Tibial artery (tissue), 4 donors: ENCODE measurements around the gene NLRP6.
"Not testable (repeated sequence)": the region's sequence is repeated elsewhere in the genome, so short reads cannot be mapped to it uniquely, and the experiment has no call there.

ENCODE experiments used
- DNase-seq, 2 donors: peaks; one replicate each; pipeline ENCODE4 v3.0.0-alpha.2; 2019
- H3K27ac ChIP-seq, 2 donors: fragments of 200-600 bp; sonication (generic) in 1 of 2; 1 replicate in 1 of 2; 2 replicates in 1 of 2; pipeline ENCODE4 v1.5.1; 2018 to 2019; ENCODE audit warnings: mild to moderate bottlenecking in 1 of 2
- H3K27me3 ChIP-seq, 2 donors: fragments of 200-600 bp; sonication (generic) in 1 of 2; one replicate each; pipeline versions ENCODE4 v1.5.1 to v1.6.0; 2016 to 2019
- H3K36me3 ChIP-seq, 3 donors: fragments of 200-600 bp; sonication (generic) in 2 of 3; one replicate each; pipeline ENCODE4 v1.5.1; 2016 to 2019; ENCODE audit warnings: mild to moderate bottlenecking in 2 of 3
- H3K4me1 ChIP-seq, 4 donors: fragments of 200-600 bp; sonication (generic) in 2 of 4; 1 replicate in 3 of 4; 2 replicates in 1 of 4; pipeline ENCODE4 v1.5.1; 2016 to 2019
- H3K4me3 ChIP-seq, 2 donors: fragments of 200-600 bp; sonication (generic) in 1 of 2; 1 replicate in 1 of 2; 2 replicates in 1 of 2; pipeline ENCODE4 v1.5.1; 2018 to 2019; ENCODE audit warnings: mild to moderate bottlenecking in 2 of 2
- H3K9me3 ChIP-seq, 3 donors: fragments of 200-600 bp; sonication (generic) in 1 of 3; one replicate each; pipeline ENCODE4 v1.5.1; 2016 to 2019
- CTCF ChIP-seq, 2 experiments: fragments of 200-600 bp in 1 of 2; fragments of 450-650 bp in 1 of 2; IDR thresholded peaks; one replicate each; pipeline ENCODE4 v1.5.1; 2017 to 2019; ENCODE audit warnings: antibody characterized with exemption in 2 of 2, mild to moderate bottlenecking in 1 of 2, moderate library complexity in 1 of 2
- intact Hi-C: fragments of 100-400 bp; cut with DNase I; formaldehyde crosslinking; loops from one replicate; pipeline ENCODE4 v1.15.0; 2023; ENCODE audit warnings: low total_unique reads

Gene NLRP6

DNA sequence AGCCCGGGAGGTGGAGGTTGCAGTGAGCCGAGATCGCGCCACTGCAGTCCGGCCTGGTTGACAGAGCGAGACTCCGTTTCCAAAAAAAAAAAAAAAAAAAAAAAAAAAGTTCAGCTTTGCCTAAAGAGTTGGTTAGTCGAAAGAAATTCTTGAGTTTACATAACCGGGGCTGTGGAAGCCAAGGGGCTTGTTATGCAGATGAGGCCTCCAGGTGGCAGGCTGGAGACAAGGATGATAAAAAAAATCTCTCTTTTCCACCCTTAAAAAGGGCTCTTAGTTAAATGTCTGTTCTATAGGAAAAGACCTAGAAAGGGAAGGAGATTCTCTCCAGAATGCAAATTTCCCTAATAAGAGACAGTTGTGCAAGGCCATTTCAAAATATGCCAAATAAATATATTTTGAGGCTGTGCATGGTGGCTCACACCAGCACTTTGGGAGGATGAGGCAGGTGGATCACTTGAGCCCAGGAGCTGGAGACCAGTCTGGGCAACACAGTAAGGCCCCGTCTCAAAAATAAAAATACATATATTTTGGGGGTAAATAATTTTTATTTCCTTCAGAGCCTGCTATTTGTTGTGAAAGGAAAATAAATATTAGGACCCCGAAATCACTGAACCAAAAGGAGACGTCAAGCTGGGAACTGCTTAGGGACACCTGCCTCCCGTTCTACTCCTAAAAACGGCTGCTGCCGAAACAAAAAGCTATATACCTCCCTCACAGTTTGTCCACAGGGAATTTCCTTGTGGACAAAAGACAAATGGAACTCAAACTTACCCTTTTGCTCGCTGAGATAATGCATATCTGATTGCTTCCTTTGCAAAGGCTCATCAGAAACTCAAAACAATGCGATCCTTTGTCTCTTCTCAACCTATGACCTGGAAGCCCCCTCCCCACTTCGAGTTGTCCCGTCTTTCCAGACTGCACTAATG is 27.0 kb downstream of the NLRP6 start:
- peaks cover 0 to 4% of the 10 kb centered on the region in 2 donors for H3K27me3 ChIP-seq
- TF ChIP-seq CTCF (IDR thresholded peaks at IDR 0.05): peak; percentile 59 to 77
- no peaks in the 10 kb centered on the region for H3K36me3 ChIP-seq
- H3K27ac ChIP-seq: no peak overlapping the region
- intact Hi-C loops: loop anchor here (5.0 to 10.0 kb wide), 3 partner anchors 50 to 230 kb away; partner anchors contain the start of genes HRAS and LRRC56
- H3K4me3 ChIP-seq: no peak overlapping the region
- peaks cover 0 to 25% (median 11%) of the 10 kb centered on the region in 4 donors for H3K4me1 ChIP-seq
- H3K9me3 ChIP-seq: no peaks in the 10 kb centered on the region
- peak in 1 of 2 donors; percentile 77 for DNase-seq

DNA sequence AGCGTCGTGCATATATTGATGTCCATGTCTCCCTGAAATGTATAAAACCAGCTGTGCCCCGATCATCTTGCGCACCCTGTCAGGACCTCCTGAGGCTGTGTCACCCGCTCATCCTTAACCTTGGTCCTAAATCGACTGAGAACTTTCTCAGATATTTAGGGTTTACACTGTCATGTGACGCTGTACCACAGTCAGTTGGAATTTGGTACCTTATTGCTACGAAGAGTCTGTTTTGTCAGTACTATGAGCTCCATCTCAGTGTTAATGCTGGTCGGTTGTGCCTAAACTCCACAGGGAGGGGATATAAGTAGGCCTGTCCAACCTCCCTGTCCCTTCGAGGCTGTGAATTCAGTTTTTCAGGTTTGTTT is 27.6 kb downstream of the NLRP6 start:
- Histone ChIP-seq H3K27me3 (no peaks in the 10 kb centered on the region), H3K27ac (peak overlapping the region in 1 of 2 donors; percentile 28), H3K4me1 (peaks cover 0 to 25% (median 11%) of the 10 kb centered on the region in 4 donors), H3K36me3 (no peaks in the 10 kb centered on the region), H3K9me3 (no peaks in the 10 kb centered on the region), H3K4me3 (no peak overlapping the region)
- no peak for DNase-seq
- intact Hi-C loops: loop anchor here (10.0 kb wide), 2 partner anchors 51 to 229 kb away; partner anchors contain the start of genes HRAS and LRRC56
- TF ChIP-seq CTCF (IDR thresholded peaks at IDR 0.05): no peak

DNA sequence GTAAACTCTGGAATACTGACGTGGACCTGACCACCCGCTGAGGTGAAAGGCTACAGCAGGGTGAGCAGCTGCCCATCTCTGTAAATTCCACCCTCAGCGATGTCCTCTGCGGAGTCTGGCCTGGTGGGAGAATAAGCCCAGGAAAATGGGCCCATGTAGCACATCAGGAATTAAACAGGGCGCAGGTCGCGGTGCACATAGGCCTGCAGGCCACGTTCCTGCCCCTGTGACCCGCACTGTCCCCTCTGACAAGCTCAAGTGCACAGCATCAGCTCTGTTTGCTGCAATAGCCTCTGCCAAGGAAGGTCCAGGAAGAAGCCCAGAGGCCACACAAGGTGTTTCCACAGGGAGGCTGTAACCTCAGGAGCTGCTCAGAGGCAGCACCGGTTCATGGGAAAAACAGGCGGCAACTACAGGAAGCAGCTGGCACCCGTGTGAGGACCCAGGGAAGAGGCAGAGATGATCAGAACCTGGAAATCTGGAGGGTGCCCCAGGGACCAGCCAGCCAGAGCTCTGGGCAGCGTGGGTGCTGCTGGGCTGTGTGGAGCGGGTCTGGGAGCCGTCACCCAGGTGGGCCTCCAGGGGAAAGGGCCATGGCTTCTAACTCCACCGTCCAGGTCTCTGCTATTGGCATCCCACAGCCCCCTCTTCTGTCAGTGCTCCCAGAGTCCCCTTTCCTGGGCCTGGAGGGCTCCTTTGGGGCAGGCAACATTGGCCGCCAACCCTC is 28.6 kb downstream of the NLRP6 start:
- H3K27ac ChIP-seq: peak overlapping the region; percentile 67 to 79
- DNase-seq: no peak
- intact Hi-C loops: loop anchor here (10.0 kb wide), 2 partner anchors 52 to 228 kb away; partner anchors contain the start of genes HRAS and LRRC56
- no peaks in the 10 kb centered on the region for H3K27me3 ChIP-seq
- no peak overlapping the region for H3K4me3 ChIP-seq
- peaks cover 0 to 28% (median 12%) of the 10 kb centered on the region in 4 donors for H3K4me1 ChIP-seq
- no peak for TF ChIP-seq CTCF (IDR thresholded peaks at IDR 0.05)
- H3K36me3 ChIP-seq: no peaks in the 10 kb centered on the region
- no peaks in the 10 kb centered on the region for H3K9me3 ChIP-seq

GRCh38 chr11:307766-308708 is 29.8 kb downstream of the NLRP6 start, which contains the start of gene IFITM2:
Gene IFITM2, plus strand, starts transcription at chr11:307816. Its CDS starts 377 bp downstream, at chr11:308193.
- not testable (repeated sequence) for H3K27me3 ChIP-seq, H3K36me3 ChIP-seq, H3K9me3 ChIP-seq
- peaks cover 0 to 32% (median 15%) of the 10 kb centered on the region in 4 donors for H3K4me1 ChIP-seq
- H3K4me3 ChIP-seq: peak within 1 kb of the TSS; percentile 54
- intact Hi-C loops: loop anchor here (10.0 kb wide), 2 partner anchors 53 to 227 kb away; partner anchors contain the start of genes HRAS and LRRC56
- DNase-seq: peak; percentile 87 to 90
- peak within 1 kb of the TSS; percentile 67 to 79 for H3K27ac ChIP-seq

DNA sequence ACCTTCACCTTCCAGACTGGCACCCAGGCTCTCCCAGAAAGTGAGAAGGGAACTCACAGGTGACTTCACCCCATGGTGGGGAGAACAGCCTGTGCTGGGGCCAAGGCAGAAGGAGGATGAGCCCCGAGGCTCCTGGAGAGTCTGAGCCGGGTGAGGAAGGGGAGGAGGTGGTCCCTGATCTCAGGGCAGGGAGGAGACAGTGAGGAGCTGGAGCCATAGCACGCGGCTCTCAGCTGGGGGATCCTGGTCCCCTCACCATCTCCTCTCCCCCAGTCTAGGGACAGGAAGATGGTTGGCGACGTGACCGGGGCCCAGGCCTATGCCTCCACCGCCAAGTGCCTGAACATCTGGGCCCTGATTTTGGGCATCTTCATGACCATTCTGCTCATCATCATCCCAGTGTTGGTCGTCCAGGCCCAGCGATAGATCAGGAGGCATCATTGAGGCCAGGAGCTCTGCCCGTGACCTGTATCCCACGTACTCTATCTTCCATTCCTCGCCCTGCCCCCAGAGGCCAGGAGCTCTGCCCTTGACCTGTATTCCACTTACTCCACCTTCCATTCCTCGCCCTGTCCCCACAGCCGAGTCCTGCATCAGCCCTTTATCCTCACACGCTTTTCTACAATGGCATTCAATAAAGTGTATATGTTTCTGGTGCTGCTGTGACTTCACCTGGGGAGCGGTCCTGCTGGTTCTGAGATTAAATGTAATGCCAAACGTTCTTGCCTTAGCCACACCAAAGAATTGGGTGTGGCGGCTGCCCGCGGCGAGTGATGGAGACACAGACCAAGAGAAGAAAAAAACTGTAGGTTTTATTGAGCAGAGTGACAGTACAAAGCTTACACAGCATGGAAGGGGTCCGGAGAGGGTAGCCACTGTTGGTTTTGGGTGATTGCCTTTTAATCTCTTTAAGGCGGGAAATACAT is 30.8 kb downstream of the NLRP6 start:
- peak overlapping the region; percentile 54 for H3K4me3 ChIP-seq
- H3K27ac ChIP-seq: peak overlapping the region; percentile 67 to 79
- H3K27me3 ChIP-seq, DNase-seq, H3K36me3 ChIP-seq, H3K9me3 ChIP-seq: not testable (repeated sequence)
- intact Hi-C loops: loop anchor here (10.0 kb wide), 2 partner anchors 54 to 226 kb away; partner anchors contain the start of genes HRAS and LRRC56
- H3K4me1 ChIP-seq: peaks cover 0 to 37% (median 18%) of the 10 kb centered on the region in 4 donors

DNA sequence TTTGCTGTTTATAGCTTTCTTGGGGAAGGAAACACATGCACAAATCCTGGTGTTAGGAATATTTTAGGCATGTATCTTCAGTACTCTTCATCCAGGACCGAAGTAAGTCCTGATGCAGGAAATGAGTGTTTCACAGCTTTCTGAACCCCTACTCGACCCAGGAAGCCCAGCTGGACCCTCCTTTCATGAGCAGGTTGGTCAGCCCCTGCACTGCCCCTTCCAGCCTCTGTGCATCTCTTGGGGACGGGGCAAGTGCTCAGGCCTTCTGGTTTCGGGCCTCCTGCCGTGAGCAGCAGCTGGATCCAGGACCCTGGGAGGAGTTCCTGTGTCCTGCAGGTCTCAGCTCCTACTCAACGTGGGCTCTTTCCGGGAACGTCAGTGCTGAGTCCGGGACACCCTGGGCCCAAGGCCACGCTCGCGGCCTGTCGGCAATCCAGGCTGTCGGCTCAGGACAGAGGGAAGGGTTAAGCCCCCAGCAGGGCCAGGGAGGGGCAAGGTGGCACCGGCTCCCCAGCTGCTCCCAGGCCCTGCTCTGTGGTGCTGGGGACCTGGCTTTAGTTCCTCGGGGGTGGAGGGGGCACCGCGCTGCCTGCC is 31.9 kb downstream of the NLRP6 start:
- Histone ChIP-seq H3K4me3 (peak overlapping the region; percentile 54), H3K4me1 (peaks cover 0 to 31% (median 18%) of the 10 kb centered on the region in 4 donors)
- intact Hi-C loops: loop anchor here (10.0 kb wide), 2 partner anchors 55 to 225 kb away; partner anchors contain the start of genes HRAS and LRRC56

GRCh38 chr11:311013-311748 is 33.0 kb downstream of the NLRP6 start:
- DNase-seq, intact Hi-C loops: not testable (repeated sequence)
- peaks cover 0 to 38% (median 25%) of the 10 kb centered on the region in 4 donors for H3K4me1 ChIP-seq

More for the DNA sequence above, 31.9 kb downstream of the NLRP6 start:
- H3K9me3 ChIP-seq, DNase-seq, H3K36me3 ChIP-seq, H3K27me3 ChIP-seq: not testable (repeated sequence)
- peak overlapping the region; percentile 67 to 79 for H3K27ac ChIP-seq

More at GRCh38 chr11:311013-311748, 33.0 kb downstream of the NLRP6 start:
- peak overlapping the region in 1 of 2 donors; percentile 64 for H3K27ac ChIP-seq
- peak overlapping the region; percentile 47 to 50 for H3K4me3 ChIP-seq
- H3K9me3 ChIP-seq, H3K36me3 ChIP-seq, H3K27me3 ChIP-seq: not testable (repeated sequence)
